B cell (primary cell): ENCODE data around the gene TALDO1. TPM values are rescaled to one million over a fixed set of nuclear protein-coding genes. Genes with fewer than 3 reads are reported as not detected.
A peak's percentile ranks its signal among the peaks of the same experiment; 100 is the strongest.

Source experiments
- ATAC-seq: fragments of 200-7000 bp; cut with Tn5 transposase; one replicate; pipeline ENCODE4 v1.10.0; 2021; ENCODE audit warnings: low read depth, mild to moderate bottlenecking, moderate number of reproducible peaks, moderate library complexity
- CTCF ChIA-PET: fragments of 350-600 bp; sonication (Branson Sonifier 250); formaldehyde crosslinking; loops from one replicate; lab custom pipeline; 2021; ENCODE audit warnings: antibody characterized with exemption, inconsistent platforms; lab: Charles Lee
- POLR2A ChIA-PET: fragments of 350-600 bp; sonication (Branson Sonifier 250); formaldehyde crosslinking; loops from one replicate; lab custom pipeline; 2021; ENCODE audit warnings: antibody characterized with exemption; lab: Charles Lee
- DNase-seq: peaks from one replicate; pipeline ENCODE4 v3.0.0; 2013
- H2AFZ ChIP-seq: 2 replicates; pipeline ENCODE4 v1.6.1; 2012; ENCODE audit warnings: mild to moderate bottlenecking, low read depth, low read length; ENCODE audit not compliant: insufficient read depth, poor library complexity, severe bottlenecking
- H3K27ac ChIP-seq, 2 donors: 1 replicate in 1 of 2; 2 replicates in 1 of 2; pipeline ENCODE4 v1.5.1; 2012 to 2013; ENCODE audit warnings: low read length in 2 of 2, mild to moderate bottlenecking in 2 of 2, moderate library complexity in 1 of 2
- H3K27me3 ChIP-seq, 4 experiments: fragments of 200-600 bp in 1 of 4; sonication (generic) in 1 of 4; replicated peaks in 1 of 4; 1 replicate in 2 of 4; 2 replicates in 2 of 4; pipeline versions ENCODE4 v1.6.1 to v1.7.0; 2013 to 2016; ENCODE audit warnings: low read length in 3 of 4, mild to moderate bottlenecking in 2 of 4, mixed read lengths in 1 of 4, moderate library complexity in 1 of 4; ENCODE audit not compliant: insufficient read depth in 4 of 4, control insufficient read depth in 3 of 4; ENCODE audit errors: control extremely low read depth in 1 of 4
- H3K36me3 ChIP-seq, 2 experiments: replicated peaks in 1 of 2; 1 replicate in 1 of 2; 2 replicates in 1 of 2; pipeline versions ENCODE4 v1.6.1 to v1.7.1; 2013; ENCODE audit warnings: low read length in 1 of 2; ENCODE audit not compliant: insufficient read depth in 2 of 2, control insufficient read depth in 1 of 2; ENCODE audit errors: control extremely low read depth in 1 of 2, extremely low read depth in 1 of 2
- H3K4me1 ChIP-seq, 2 donors: fragments of 200-600 bp in 1 of 2; sonication (generic) in 1 of 2; 1 replicate in 1 of 2; 2 replicates in 1 of 2; pipeline versions ENCODE4 v1.5.1 to v1.6.1; 2013 to 2017; ENCODE audit warnings: low read length in 2 of 2; ENCODE audit not compliant: control insufficient read depth in 2 of 2, insufficient read depth in 2 of 2
- H3K4me2 ChIP-seq: replicated peaks from 2 replicates; pipeline ENCODE3; 2012; ENCODE audit warnings: mild to moderate bottlenecking, low read depth, low read length; ENCODE audit not compliant: poor library complexity, severe bottlenecking
- H3K4me3 ChIP-seq, 5 experiments: fragments of 200-600 bp in 1 of 5; sonication (generic) in 1 of 5; 1 replicate in 3 of 5; 2 replicates in 2 of 5; pipeline versions ENCODE4 v1.5.1 to v1.7.0; 2011 to 2016; ENCODE audit warnings: low read length in 4 of 5, mild to moderate bottlenecking in 4 of 5, low read depth in 2 of 5, control low read depth in 1 of 5, moderate library complexity in 1 of 5; ENCODE audit not compliant: insufficient read depth in 1 of 5; ENCODE audit errors: control extremely low read depth in 1 of 5, extremely low read depth in 1 of 5
- H3K79me2 ChIP-seq: fragments of 200-600 bp; sonication (generic); one replicate; pipeline ENCODE4 v1.6.0; 2016; ENCODE audit warnings: low read length; ENCODE audit not compliant: control insufficient read depth, insufficient read depth
- H3K9ac ChIP-seq: fragments of 200-600 bp; sonication (generic); 2 replicates; pipeline ENCODE4 v1.6.1; 2017; ENCODE audit warnings: mild to moderate bottlenecking, low read length, moderate library complexity
- H3K9me3 ChIP-seq, 3 donors: one replicate each; pipeline versions ENCODE4 v1.6.1 to v1.7.1; 2013; ENCODE audit warnings: low read length in 2 of 3; ENCODE audit not compliant: control insufficient read depth in 2 of 3, insufficient read depth in 1 of 3; ENCODE audit errors: control extremely low read depth in 1 of 3
- H4K20me1 ChIP-seq: 2 replicates; pipeline ENCODE4 v1.6.0; 2012; ENCODE audit warnings: mild to moderate bottlenecking, low read length; ENCODE audit not compliant: insufficient read depth, control insufficient read depth, poor library complexity, severe bottlenecking
- H3K27ac Mint-ChIP-seq: one replicate; pipeline ENCODE4 v1.8.0; 2021; ENCODE audit warnings: mixed read lengths
- H3K27me3 Mint-ChIP-seq: one replicate; pipeline ENCODE4 v1.8.0; 2021; ENCODE audit warnings: mixed read lengths
- H3K4me1 Mint-ChIP-seq: one replicate; pipeline ENCODE4 v1.8.0; 2021; ENCODE audit warnings: mixed read lengths
- H3K4me3 Mint-ChIP-seq: one replicate; pipeline ENCODE4 v1.8.0; 2021; ENCODE audit warnings: mixed read lengths
- H3K9me3 Mint-ChIP-seq: one replicate; pipeline ENCODE4 v1.8.0; 2022; ENCODE audit warnings: mixed read lengths; ENCODE audit not compliant: insufficient read depth
- EZH2 ChIP-seq: IDR thresholded peaks from 2 replicates; pipeline ENCODE4 v1.6.1; 2012; ENCODE audit warnings: borderline replicate concordance, low read depth, mild to moderate bottlenecking, moderate library complexity, low read length; ENCODE audit not compliant: insufficient read depth, poor library complexity, severe bottlenecking
- WGBS: methylation state at CpG from one replicate; pipeline ENCODE4 v1.1.5; 2013; ENCODE audit warnings: missing lambda C conversion rate; ENCODE audit not compliant: insufficient coverage; 5-methylcytosine and 5-hydroxymethylcytosine counted together
- intact Hi-C: fragments of 100-400 bp; cut with micrococcal nuclease; formaldehyde crosslinking; loops from one replicate; pipeline ENCODE4 v1.10.0; 2022
- polyA plus RNA-seq: library from polyadenylated mRNA; depleted of rRNA; stranded (reverse); fragments of >200 nt; gene quantifications from 2 replicates; pipeline ENCODE4 v1.2.3, GENCODE V29; 2012
- total RNA-seq, 2 donors: library from RNA; stranded (reverse); fragments of 120-200 nt in 1 of 2; gene quantifications; 1 replicate in 1 of 2; 2 replicates in 1 of 2; pipeline versions ENCODE4 v1.2.3 to v1.2.4, GENCODE V29; 2013 to 2022
- TF ChIP-seq, protein P1 (sequence below): fragments of 200-600 bp; IDR thresholded peaks from one replicate; pipeline ENCODE4 v1.8.0; 2022; ENCODE audit warnings: antibody characterized with exemption, mild to moderate bottlenecking

Gene TALDO1
- total and polyA plus RNA-seq, 2 donors (not counting 1 experiment from before 2014, with no cell fraction given): 82.4 to 116 TPM

DNA sequence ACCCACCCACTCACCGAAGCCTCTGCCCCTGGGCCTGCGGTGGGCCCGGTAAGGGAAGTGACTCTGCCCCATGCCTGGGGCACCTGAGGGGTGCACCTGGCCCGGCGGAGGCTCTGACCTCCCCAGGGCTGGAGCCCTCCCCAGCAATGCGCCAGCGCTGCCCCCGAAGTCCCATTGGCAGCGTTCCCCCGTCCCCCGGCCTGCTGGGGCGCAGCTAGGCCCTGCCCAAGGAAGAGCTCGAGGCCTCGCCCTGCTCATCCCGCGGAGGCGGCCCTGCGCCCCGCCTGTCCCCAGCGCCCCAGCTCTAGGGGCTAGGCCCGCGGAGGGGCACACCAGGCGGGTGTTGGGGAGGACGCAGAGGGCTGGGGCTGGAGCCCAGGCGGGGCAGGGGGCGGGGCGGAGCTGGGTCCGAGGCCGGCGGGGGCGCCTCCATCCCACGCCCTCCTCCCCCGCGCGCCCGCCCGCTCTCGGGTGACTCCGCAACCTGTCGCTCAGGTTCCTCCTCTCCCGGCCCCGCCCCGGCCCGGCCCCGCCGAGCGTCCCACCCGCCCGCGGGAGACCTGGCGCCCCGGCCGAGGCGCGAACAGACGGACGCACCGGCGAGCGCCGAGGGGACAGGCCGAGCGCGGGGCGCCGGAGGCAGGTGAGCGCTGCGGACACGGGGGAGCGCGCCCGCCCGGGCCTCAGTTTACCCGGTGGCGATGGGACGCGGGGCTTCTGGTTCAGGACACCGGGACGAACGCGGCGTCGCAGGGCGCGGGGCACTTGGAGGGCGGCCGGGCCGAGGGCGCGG lies 41.4 kb upstream of the TALDO1 start, which contains the start of gene EPS8L2:
Gene EPS8L2 (plus strand): TSS at position 586 of the 793 bp plus-strand sequence. CDS start 3,177 bp downstream, outside the sequence.
- no peak within 1 kb of the TSS for H2AFZ ChIP-seq
- CTCF ChIA-PET: interaction anchor here (0.5 kb wide), 1 partner anchor 35 kb away, joined by 3 read pairs; no protein-coding TSS in a partner anchor
- peaks cover 5% of the 10 kb centered on the region for H3K27me3 Mint-ChIP-seq

More for the DNA sequence above, 41.4 kb upstream of the TALDO1 start, which contains the start of gene EPS8L2:
- Mint-ChIP-seq H3K4me1 (peaks cover 8% of the 10 kb centered on the region), H3K27ac (no peak within 1 kb of the TSS), H3K4me3 (peak within 1 kb of the TSS; percentile 37), H3K9me3 (no peaks in the 10 kb centered on the region)
- no peak within 1 kb of the TSS for H3K9ac ChIP-seq
- TF ChIP-seq, protein P1, sequence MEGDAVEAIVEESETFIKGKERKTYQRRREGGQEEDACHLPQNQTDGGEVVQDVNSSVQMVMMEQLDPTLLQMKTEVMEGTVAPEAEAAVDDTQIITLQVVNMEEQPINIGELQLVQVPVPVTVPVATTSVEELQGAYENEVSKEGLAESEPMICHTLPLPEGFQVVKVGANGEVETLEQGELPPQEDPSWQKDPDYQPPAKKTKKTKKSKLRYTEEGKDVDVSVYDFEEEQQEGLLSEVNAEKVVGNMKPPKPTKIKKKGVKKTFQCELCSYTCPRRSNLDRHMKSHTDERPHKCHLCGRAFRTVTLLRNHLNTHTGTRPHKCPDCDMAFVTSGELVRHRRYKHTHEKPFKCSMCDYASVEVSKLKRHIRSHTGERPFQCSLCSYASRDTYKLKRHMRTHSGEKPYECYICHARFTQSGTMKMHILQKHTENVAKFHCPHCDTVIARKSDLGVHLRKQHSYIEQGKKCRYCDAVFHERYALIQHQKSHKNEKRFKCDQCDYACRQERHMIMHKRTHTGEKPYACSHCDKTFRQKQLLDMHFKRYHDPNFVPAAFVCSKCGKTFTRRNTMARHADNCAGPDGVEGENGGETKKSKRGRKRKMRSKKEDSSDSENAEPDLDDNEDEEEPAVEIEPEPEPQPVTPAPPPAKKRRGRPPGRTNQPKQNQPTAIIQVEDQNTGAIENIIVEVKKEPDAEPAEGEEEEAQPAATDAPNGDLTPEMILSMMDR: no peak
- no peak for TF ChIP-seq EZH2
- H3K4me3 ChIP-seq: no peak within 1 kb of the TSS
- DNase-seq (no peak), ATAC-seq (peak; percentile 50)
- intact Hi-C loops: no loop called here
- H3K4me2 ChIP-seq: peak within 1 kb of the TSS; percentile 68
- H3K36me3 ChIP-seq: peaks cover 0 to 10% of the 10 kb centered on the region in 2 experiments
- 8% methylated on average over 89 of the region's 90 CpGs for WGBS
- peaks cover 0 to 39% (median 12%) of the 10 kb centered on the region in 4 experiments for H3K27me3 ChIP-seq
- peaks cover 13 to 17% of the 10 kb centered on the region in 2 donors for H3K4me1 ChIP-seq
- H4K20me1 ChIP-seq: peaks cover 12% of the 10 kb centered on the region
- peaks cover 7% of the 10 kb centered on the region for H3K79me2 ChIP-seq
- H3K9me3 ChIP-seq: peaks cover 0 to 4% (median 0%) of the 10 kb centered on the region in 3 donors
- H3K27ac ChIP-seq: no peak within 1 kb of the TSS
- POLR2A ChIA-PET: interaction anchor here (0.6 to 1.7 kb wide), 2 partner anchors 9 to 17 kb away, joined by 4 read pairs; no protein-coding TSS in a partner anchor
